DOHH2 (cell line): ENCODE measurements around the gene IQGAP3.
"Not testable (repeated sequence)": the region's sequence is repeated elsewhere in the genome, so short reads cannot be mapped to it uniquely, and the experiment has no call there.

Experiments
- H3F3A ChIP-seq: fragments of 200-600 bp; sonication (generic), shearing (Covaris generic); 2 replicates; pipeline ENCODE4 v1.6.0; 2016; ENCODE audit warnings: antibody characterized with exemption, mild to moderate bottlenecking; ENCODE audit not compliant: control insufficient read depth, insufficient read depth
- H3K27ac ChIP-seq: fragments of 200-600 bp; sonication (generic); 2 replicates; pipeline ENCODE4 v1.5.1; 2014; ENCODE audit warnings: low read depth, mild to moderate bottlenecking, low read length, moderate library complexity
- H3K27me3 ChIP-seq: fragments of 200-600 bp; sonication (generic); 2 replicates; pipeline ENCODE4 v1.6.1; 2014; ENCODE audit warnings: mild to moderate bottlenecking, low read length, mixed read lengths; ENCODE audit not compliant: control insufficient read depth
- H3K36me3 ChIP-seq: fragments of 200-600 bp; sonication (generic); 2 replicates; pipeline ENCODE4 v1.6.1; 2014; ENCODE audit warnings: mild to moderate bottlenecking, low read length, moderate library complexity, mixed read lengths; ENCODE audit not compliant: control insufficient read depth
- H3K4me1 ChIP-seq: fragments of 200-600 bp; sonication (generic); 2 replicates; pipeline ENCODE4 v1.6.1; 2014; ENCODE audit warnings: mild to moderate bottlenecking, low read length, mixed read lengths; ENCODE audit not compliant: control insufficient read depth
- H3K4me2 ChIP-seq: fragments of 200-600 bp; sonication (generic); 2 replicates; pipeline ENCODE4 v1.6.0; 2014; ENCODE audit warnings: mild to moderate bottlenecking, low read length, moderate library complexity
- H3K4me3 ChIP-seq: fragments of 200-600 bp; sonication (generic); 2 replicates; pipeline ENCODE4 v1.5.1; 2014; ENCODE audit warnings: mild to moderate bottlenecking, low read length, mixed read lengths
- H3K79me2 ChIP-seq: fragments of 200-600 bp; sonication (generic); 2 replicates; pipeline ENCODE4 v1.6.1; 2014; ENCODE audit warnings: mild to moderate bottlenecking, low read length, mixed read lengths; ENCODE audit not compliant: control insufficient read depth
- H3K9me2 ChIP-seq: fragments of 200-600 bp; sonication (generic); replicated peaks from 2 replicates; pipeline ENCODE4 v1.6.1; 2014; ENCODE audit warnings: mild to moderate bottlenecking, low read length, mixed read lengths; ENCODE audit not compliant: control insufficient read depth
- H3K9me3 ChIP-seq: fragments of 200-600 bp; sonication (generic); 2 replicates; pipeline ENCODE4 v1.6.1; 2014; ENCODE audit warnings: antibody characterized with exemption, low read length, mixed read lengths; ENCODE audit not compliant: control insufficient read depth, insufficient read depth
- H4K20me1 ChIP-seq: fragments of 200-600 bp; sonication (generic); 2 replicates; pipeline ENCODE4 v1.6.0; 2014; ENCODE audit warnings: low read depth, mild to moderate bottlenecking, antibody characterized with exemption, low read length, moderate library complexity; ENCODE audit not compliant: control insufficient read depth, insufficient read depth
- EZH2phosphoT487 ChIP-seq: fragments of 200-600 bp; sonication (generic); IDR thresholded peaks from 2 replicates; pipeline ENCODE4 v1.6.1; 2017; ENCODE audit warnings: borderline replicate concordance, mild to moderate bottlenecking, antibody characterized with exemption, low read length, moderate library complexity, mixed read lengths
- TF ChIP-seq, protein P1 (sequence below): fragments of 200-600 bp; sonication (generic); IDR thresholded peaks from one replicate; pipeline ENCODE4 v1.5.1; 2014; ENCODE audit warnings: antibody characterized with exemption, mild to moderate bottlenecking, low read depth, low read length; ENCODE audit not compliant: poor library complexity, severe bottlenecking

Gene IQGAP3

GRCh38 chr1:156591181-156591431 lies 18.7 kb upstream of the IQGAP3 start:
- peaks cover 45% of the 10 kb centered on the region for H3K36me3 ChIP-seq
- H3K79me2 ChIP-seq, result peaks cover 23% of the 10 kb centered on the region
- H3K4me1 ChIP-seq, result peaks cover 26% of the 10 kb centered on the region
- peaks cover 37% of the 10 kb centered on the region for H3F3A ChIP-seq
- H3K4me2 ChIP-seq, result peak overlapping the region; percentile 93
- no peaks in the 10 kb centered on the region for H3K9me3 ChIP-seq
- no peak for TF ChIP-seq EZH2phosphoT487
- TF ChIP-seq, protein P1, sequence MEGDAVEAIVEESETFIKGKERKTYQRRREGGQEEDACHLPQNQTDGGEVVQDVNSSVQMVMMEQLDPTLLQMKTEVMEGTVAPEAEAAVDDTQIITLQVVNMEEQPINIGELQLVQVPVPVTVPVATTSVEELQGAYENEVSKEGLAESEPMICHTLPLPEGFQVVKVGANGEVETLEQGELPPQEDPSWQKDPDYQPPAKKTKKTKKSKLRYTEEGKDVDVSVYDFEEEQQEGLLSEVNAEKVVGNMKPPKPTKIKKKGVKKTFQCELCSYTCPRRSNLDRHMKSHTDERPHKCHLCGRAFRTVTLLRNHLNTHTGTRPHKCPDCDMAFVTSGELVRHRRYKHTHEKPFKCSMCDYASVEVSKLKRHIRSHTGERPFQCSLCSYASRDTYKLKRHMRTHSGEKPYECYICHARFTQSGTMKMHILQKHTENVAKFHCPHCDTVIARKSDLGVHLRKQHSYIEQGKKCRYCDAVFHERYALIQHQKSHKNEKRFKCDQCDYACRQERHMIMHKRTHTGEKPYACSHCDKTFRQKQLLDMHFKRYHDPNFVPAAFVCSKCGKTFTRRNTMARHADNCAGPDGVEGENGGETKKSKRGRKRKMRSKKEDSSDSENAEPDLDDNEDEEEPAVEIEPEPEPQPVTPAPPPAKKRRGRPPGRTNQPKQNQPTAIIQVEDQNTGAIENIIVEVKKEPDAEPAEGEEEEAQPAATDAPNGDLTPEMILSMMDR, result no peak
- H3K27me3 ChIP-seq, result no peaks in the 10 kb centered on the region
- H3K27ac ChIP-seq, result peak overlapping the region; percentile 34; the same call in 1 of the 2 replicates
- H3K9me2 ChIP-seq, result no peaks in the 10 kb centered on the region
- peak overlapping the region; percentile 95 for H3K4me3 ChIP-seq
- H4K20me1 ChIP-seq, result no peaks in the 10 kb centered on the region

DNA sequence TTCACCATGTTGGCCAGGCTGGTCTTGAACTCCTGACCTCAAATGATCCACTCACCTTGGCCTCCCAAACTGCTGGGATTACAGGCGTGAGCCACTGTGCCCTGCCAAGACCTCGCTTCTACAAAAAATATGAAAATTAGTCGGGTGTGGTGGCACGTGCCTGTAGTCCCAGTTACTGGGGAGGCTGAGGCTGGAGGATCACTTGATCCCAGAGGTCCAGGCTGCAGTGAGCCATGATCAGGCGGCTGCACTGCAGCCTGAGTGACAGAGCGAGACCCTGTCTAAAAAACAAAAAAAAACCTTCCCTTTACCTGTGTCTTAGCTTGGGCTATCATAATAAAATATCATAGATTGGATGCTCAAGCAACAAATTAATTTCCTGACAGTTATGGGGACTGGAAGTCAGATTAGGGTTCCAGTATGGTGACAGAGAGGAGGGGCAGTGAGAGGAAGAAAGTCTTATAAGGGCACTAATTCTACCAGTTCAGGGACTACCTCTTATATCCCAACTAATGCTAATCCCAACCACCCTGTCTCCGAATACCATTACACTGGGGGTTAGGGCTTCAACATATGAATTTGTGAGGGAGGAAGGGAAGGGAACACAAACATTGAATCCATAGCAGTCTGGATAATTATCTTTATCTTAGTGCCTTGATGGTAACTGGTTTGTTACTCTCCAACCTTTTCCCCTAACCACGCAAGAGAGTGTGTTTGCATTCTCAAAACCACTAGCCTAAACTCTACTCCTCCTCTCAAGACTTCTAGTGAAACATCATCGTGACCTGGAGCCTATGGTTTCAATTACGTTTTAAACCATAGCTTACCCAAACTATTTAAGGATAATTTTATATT lies 18.2 kb upstream of the IQGAP3 start:
- H3K4me3 ChIP-seq, result peak overlapping the region; percentile 95
- H3K9me3 ChIP-seq, result no peaks in the 10 kb centered on the region
- peaks cover 23% of the 10 kb centered on the region for H3K79me2 ChIP-seq
- no peak overlapping the region for H3K27ac ChIP-seq
- H3K4me2 ChIP-seq, result peak overlapping the region; percentile 93
- TF ChIP-seq, protein P1, result no peak
- no peak for TF ChIP-seq EZH2phosphoT487
- no peaks in the 10 kb centered on the region for H4K20me1 ChIP-seq
- H3K36me3 ChIP-seq, result peaks cover 39% of the 10 kb centered on the region
- peaks cover 35% of the 10 kb centered on the region for H3F3A ChIP-seq
- H3K9me2 ChIP-seq, result no peaks in the 10 kb centered on the region
- H3K4me1 ChIP-seq, result peaks cover 26% of the 10 kb centered on the region
- H3K27me3 ChIP-seq, result no peaks in the 10 kb centered on the region

GRCh38 chr1:156589546-156589945 lies 17.2 kb upstream of the IQGAP3 start:
- TF ChIP-seq EZH2phosphoT487, result no peak
- TF ChIP-seq, protein P1, result no peak
- peaks cover 29% of the 10 kb centered on the region for H3K36me3 ChIP-seq
- H3K9me3 ChIP-seq, result no peaks in the 10 kb centered on the region
- H3K9me2 ChIP-seq, result no peaks in the 10 kb centered on the region
- H3K4me1 ChIP-seq, result peaks cover 31% of the 10 kb centered on the region
- H3K4me3 ChIP-seq, result no peak overlapping the region
- H3K79me2 ChIP-seq, result peaks cover 23% of the 10 kb centered on the region
- no peaks in the 10 kb centered on the region for H4K20me1 ChIP-seq
- H3K4me2 ChIP-seq, result no peak overlapping the region
- H3K27me3 ChIP-seq, result no peaks in the 10 kb centered on the region
- peaks cover 26% of the 10 kb centered on the region for H3F3A ChIP-seq
- no peak overlapping the region for H3K27ac ChIP-seq

- not testable (repeated sequence) for H3K9me3 ChIP-seq, H3K4me2 ChIP-seq, H3K27ac ChIP-seq, H3K9me2 ChIP-seq, H3K4me3 ChIP-seq, H3K27me3 ChIP-seq, H3F3A ChIP-seq, H4K20me1 ChIP-seq
- Histone ChIP-seq H3K4me1 (peaks cover 35% of the 10 kb centered on the region), H3K79me2 (peaks cover 16% of the 10 kb centered on the region), H3K36me3 (peaks cover 13% of the 10 kb centered on the region)
These were observed 15.6 kb upstream of the IQGAP3 start for GRCh38 chr1:156587927-156588326.
